Measurements from ENCODE around the gene SERPINB8.

- no peak for TF ChIP-seq EZH2 (IDR thresholded peaks at IDR 0.05; ENCODE audit: low read length)
- no peak for TF ChIP-seq CTCF (optimal IDR thresholded peaks at IDR 0.05 in 1 of 3, IDR thresholded peaks at IDR 0.05 in 1 of 3, conservative IDR thresholded peaks at IDR 0.05 in 1 of 3; ENCODE audit: extremely low read depth in 1 of 3, insufficient read depth in 2 of 3, low read length in 3 of 3)
Measured at GRCh38 chr18:63960891-63961290, 9.0 kb upstream of the SERPINB8 start.
